Upper lobe of left lung (tissue), 4 donors: Measurements from ENCODE around the gene TMEM186.

ENCODE experiments used
- EP300 ChIP-seq, 4 donors: sonication (generic); formaldehyde crosslinking; IDR thresholded peaks; one replicate each; pipeline ENCODE4 v1.5.1; 2017; ENCODE audit warnings: antibody characterized with exemption in 4 of 4, control low read depth in 2 of 4
- POLR2A ChIP-seq, 4 donors: fragments of 450-650 bp; IDR thresholded peaks; one replicate each; pipeline ENCODE4 v1.5.1; 2016 to 2017; ENCODE audit warnings: antibody characterized with exemption in 4 of 4, mild to moderate bottlenecking in 2 of 4
- POLR2AphosphoS5 ChIP-seq, 2 donors: sonication (generic); formaldehyde crosslinking; IDR thresholded peaks; one replicate each; pipeline ENCODE4 v1.5.1; 2017; ENCODE audit warnings: antibody characterized with exemption in 2 of 2
- TF ChIP-seq, protein P1 (sequence below), 6 experiments: fragments of 450-650 bp in 4 of 6; fragments of 200-600 bp in 2 of 6; sonication (generic) in 2 of 6; IDR thresholded peaks; one replicate each; pipeline ENCODE4 v1.5.1; 2016 to 2019; ENCODE audit warnings: antibody characterized with exemption in 6 of 6

DNA sequence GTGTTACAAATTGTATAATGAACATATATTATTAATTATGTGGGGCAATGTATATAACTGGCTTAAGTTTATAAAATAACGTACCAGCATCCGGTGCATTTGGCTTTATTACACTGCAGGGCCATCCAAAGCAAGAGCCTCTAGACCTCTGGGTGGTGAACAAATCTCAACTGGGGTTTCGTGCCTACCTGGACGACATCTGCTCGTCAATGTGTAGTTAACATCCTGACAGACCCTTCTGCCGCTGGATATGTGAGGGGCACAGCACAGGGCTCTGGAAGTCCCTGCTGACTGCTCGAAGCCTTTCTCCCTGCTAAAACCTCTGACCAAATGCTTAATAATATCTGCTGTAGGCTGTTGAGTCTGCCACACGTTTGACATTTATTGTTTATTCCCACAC, 2.3 kb downstream of the TMEM186 start:
- TF ChIP-seq, protein P1, sequence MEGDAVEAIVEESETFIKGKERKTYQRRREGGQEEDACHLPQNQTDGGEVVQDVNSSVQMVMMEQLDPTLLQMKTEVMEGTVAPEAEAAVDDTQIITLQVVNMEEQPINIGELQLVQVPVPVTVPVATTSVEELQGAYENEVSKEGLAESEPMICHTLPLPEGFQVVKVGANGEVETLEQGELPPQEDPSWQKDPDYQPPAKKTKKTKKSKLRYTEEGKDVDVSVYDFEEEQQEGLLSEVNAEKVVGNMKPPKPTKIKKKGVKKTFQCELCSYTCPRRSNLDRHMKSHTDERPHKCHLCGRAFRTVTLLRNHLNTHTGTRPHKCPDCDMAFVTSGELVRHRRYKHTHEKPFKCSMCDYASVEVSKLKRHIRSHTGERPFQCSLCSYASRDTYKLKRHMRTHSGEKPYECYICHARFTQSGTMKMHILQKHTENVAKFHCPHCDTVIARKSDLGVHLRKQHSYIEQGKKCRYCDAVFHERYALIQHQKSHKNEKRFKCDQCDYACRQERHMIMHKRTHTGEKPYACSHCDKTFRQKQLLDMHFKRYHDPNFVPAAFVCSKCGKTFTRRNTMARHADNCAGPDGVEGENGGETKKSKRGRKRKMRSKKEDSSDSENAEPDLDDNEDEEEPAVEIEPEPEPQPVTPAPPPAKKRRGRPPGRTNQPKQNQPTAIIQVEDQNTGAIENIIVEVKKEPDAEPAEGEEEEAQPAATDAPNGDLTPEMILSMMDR (IDR thresholded peaks at IDR 0.05) = no peak
- TF ChIP-seq EP300 (IDR thresholded peaks at IDR 0.05) (no peak), POLR2A (IDR thresholded peaks at IDR 0.05) (no peak), POLR2AphosphoS5 (IDR thresholded peaks at IDR 0.05) (no peak)
